Fibroblast of villous mesenchyme (primary cell): ENCODE measurements around the gene EPHA8. TPM values are rescaled to one million over a fixed set of nuclear protein-coding genes. Genes with fewer than 3 reads are reported as not detected.

Source experiments
- DNase-seq: peaks from one replicate; pipeline ENCODE4 v3.0.0-alpha.2; 2010; ENCODE audit warnings: low read depth
- H3K4me3 ChIP-seq: 2 replicates; pipeline ENCODE4 v1.5.1; 2011; ENCODE audit warnings: low read depth, mild to moderate bottlenecking, low read length
- total RNA-seq: library from RNA; depleted of rRNA; stranded (reverse); fragments of >200 nt; gene quantifications from 2 replicates; pipeline ENCODE4 v1.2.3, GENCODE V29; 2012
- TF ChIP-seq, protein P1 (sequence below): IDR thresholded peaks from 2 replicates; pipeline ENCODE4 v1.5.1; 2012; ENCODE audit warnings: low read depth, mild to moderate bottlenecking, low read length; ENCODE audit not compliant: insufficient read depth

EPHA8 gene
- total RNA-seq, 1 donor: not detected

DNA sequence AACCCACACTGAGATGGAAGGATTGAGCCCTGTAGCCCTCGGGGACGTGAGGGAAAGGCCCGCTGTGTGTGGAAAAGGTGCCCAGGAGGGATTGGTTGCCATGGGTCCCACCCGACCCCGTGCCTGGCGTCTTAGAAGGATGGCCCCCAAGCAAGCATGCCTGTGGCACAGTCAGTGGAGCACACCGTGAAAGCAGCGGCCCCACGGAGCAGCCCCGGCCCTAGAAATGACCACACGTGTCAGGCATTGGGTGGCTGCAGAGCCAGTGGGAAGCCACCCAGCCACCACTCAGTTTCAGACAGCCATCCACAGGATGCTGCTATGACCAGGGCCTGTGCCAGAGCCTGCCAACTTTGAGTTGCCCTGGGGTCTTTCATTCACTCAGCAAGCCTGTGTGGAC lies 13.3 kb upstream of the EPHA8 start:
- H3K4me3 ChIP-seq: no peak overlapping the region
- TF ChIP-seq, protein P1, sequence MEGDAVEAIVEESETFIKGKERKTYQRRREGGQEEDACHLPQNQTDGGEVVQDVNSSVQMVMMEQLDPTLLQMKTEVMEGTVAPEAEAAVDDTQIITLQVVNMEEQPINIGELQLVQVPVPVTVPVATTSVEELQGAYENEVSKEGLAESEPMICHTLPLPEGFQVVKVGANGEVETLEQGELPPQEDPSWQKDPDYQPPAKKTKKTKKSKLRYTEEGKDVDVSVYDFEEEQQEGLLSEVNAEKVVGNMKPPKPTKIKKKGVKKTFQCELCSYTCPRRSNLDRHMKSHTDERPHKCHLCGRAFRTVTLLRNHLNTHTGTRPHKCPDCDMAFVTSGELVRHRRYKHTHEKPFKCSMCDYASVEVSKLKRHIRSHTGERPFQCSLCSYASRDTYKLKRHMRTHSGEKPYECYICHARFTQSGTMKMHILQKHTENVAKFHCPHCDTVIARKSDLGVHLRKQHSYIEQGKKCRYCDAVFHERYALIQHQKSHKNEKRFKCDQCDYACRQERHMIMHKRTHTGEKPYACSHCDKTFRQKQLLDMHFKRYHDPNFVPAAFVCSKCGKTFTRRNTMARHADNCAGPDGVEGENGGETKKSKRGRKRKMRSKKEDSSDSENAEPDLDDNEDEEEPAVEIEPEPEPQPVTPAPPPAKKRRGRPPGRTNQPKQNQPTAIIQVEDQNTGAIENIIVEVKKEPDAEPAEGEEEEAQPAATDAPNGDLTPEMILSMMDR: no peak
- no peak for DNase-seq

DNA sequence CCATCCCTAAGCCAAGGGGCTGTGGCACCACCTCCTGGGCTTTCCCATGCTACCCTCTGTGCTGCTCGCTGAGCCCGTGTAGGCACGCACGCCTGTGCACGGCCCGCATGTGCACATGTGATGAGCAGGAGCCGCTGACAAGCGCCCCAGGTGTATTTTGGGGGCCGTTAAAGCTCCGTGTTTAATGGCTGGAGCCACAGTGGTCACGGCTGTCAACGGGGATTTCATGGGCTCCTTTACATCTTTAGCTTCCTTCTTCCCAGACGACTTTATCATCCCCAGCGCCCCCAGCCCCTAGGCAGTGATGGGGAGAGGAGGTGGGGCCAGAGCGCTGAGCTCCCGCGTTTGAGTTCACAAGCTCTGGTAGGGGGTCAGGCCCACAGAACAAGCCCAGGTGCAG lies 11.7 kb upstream of the EPHA8 start:
- TF ChIP-seq, protein P1: no peak
- no peak for DNase-seq
- H3K4me3 ChIP-seq: no peak overlapping the region

DNA sequence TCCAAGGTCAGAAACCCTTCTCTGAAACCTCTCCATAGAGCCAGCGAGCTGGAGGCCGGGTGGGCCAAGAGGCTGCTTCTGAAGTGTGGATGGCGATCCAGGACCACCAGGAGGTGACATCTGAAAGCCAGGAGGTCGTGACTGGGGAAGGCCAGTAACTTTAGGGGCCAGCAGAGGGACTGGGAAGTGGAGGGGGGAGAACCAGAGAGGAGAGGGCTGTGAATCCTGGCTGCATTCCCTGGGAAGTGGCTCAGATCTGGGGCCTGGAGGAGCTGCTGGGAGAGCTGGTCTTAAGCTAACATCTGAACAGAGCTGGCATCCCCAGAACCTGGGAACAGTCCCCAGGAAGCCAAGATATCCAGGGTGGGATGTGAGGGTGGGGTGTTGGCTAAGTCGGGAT lies 11.3 kb upstream of the EPHA8 start:
- no peak for DNase-seq
- TF ChIP-seq, protein P1: no peak
- H3K4me3 ChIP-seq: no peak overlapping the region

DNA sequence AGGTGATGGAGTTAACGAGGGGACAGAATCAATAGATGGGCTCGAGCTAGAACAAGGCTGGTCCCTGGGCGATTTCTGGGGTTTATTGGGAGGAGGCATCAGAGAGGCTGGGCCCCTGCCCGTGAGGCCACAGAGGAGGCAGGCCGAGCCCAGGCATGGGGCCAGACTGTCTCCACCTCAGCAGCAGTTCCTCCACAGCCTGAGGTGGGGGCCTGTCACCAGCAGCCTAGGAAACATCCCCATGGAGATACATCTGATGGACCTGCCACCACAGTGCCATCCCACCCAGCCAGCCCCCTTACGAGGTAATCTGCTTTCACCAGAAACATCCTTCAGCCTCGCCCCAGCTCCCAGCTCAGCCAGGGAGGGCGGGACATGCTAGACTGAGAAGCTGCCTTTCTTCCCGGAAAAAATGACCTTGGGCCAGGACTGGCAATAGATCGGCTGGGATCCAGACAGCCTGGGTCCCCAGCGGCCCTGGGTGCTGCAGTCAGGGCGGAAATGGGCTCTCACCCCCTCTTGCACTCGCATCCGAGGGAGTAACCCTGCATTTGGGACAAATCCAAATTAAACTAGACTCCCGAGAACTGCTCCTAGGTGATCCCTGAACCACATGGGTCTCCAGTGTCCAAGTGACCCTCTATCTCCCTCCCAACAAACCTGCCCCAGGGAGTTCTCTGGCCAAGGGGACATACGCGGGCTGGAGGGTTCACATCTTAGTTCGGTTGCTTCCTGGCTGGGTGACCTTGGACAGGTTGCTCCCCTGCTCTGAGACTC lies 10.0 kb upstream of the EPHA8 start:
- TF ChIP-seq, protein P1: no peak
- no peak for DNase-seq
- no peak overlapping the region for H3K4me3 ChIP-seq

DNA sequence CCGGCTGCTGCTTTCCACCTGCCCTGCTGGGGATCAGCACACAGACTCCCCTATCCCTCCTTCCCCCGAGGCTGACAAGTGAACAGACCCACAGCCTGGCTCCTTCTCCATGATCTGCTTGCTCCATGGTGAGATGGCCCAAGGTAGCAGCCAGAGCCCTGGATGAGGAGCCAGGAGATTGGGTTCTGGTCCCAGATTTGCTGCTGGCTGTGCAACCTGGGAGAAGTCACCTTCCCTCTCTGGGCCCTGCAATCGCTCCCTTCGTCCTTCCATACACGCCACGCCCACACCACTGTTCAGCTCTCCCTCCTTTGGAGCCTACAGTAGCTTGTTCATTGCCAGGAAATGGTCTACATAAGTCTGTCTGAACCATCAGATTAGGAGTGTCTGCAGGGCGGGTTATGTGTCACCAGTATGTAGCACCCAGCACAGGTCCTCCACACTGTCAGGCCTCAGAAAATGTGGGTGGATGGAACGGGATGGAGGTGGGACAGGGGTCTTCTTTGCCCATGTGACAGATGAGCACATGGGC lies 9.2 kb upstream of the EPHA8 start:
- TF ChIP-seq, protein P1: no peak
- no peak for DNase-seq
- no peak overlapping the region for H3K4me3 ChIP-seq

GRCh38 chr1:22555371-22555656 lies 8.0 kb upstream of the EPHA8 start:
- TF ChIP-seq, protein P1: no peak
- DNase-seq: no peak

More at GRCh38 chr1:22555371-22555656, 8.0 kb upstream of the EPHA8 start:
- no peak overlapping the region for H3K4me3 ChIP-seq
